ENCODE results near the gene CHST8. TPM values are rescaled to one million over a fixed set of nuclear protein-coding genes. Genes with fewer than 3 reads are reported as not detected.

Gene CHST8
- total RNA-seq, 2 donors from 2014 or later = 0.43 TPM; not detected in 1

DNA sequence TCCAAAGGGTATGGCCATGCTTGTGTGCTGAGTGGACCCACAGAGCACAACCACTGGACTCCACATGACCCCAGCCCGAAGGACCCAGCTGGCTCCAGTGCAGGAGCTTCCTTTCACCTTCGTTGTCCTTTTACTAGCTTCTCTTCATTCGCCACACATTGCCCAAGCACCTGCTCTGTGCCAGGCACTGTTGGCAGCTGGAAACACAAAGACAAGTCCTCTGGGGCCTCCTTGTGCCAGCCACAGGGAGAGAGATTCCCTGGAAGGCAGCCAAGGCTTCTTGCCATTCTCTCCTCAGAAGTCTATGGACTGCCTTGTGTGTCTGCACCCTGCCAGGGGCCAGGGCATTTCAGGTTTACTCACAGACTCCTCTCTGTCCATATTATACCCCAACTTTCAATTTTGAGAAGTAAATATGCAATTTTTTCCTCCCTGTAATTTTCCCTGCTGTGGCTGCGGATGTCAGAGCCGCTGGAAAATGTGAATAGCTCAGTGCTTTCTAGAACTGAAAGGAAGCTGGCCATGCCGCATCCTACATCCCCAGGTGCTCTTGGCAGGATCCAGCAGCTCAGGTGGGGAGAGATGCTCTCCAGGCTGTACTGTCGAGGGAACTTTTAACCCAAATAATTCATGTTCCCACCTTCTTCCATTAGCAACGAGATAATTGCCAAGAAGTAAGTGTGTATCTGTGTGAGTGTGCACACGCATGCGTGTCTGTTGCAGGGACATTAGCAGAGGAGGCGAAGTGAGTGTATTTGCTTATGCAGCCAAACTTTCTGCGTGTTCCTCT is 57.2 kb downstream of the CHST8 start:
- no peaks in the 10 kb centered on the region for H3K36me3 ChIP-seq
- TF ChIP-seq, protein P1, sequence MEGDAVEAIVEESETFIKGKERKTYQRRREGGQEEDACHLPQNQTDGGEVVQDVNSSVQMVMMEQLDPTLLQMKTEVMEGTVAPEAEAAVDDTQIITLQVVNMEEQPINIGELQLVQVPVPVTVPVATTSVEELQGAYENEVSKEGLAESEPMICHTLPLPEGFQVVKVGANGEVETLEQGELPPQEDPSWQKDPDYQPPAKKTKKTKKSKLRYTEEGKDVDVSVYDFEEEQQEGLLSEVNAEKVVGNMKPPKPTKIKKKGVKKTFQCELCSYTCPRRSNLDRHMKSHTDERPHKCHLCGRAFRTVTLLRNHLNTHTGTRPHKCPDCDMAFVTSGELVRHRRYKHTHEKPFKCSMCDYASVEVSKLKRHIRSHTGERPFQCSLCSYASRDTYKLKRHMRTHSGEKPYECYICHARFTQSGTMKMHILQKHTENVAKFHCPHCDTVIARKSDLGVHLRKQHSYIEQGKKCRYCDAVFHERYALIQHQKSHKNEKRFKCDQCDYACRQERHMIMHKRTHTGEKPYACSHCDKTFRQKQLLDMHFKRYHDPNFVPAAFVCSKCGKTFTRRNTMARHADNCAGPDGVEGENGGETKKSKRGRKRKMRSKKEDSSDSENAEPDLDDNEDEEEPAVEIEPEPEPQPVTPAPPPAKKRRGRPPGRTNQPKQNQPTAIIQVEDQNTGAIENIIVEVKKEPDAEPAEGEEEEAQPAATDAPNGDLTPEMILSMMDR (IDR thresholded peaks at IDR 0.05) = no peak
- H3K9me3 ChIP-seq = no peaks in the 10 kb centered on the region
- no peaks in the 10 kb centered on the region for H3K4me1 ChIP-seq
- H3K4me3 ChIP-seq = no peak overlapping the region
- no peak overlapping the region for H3K27ac ChIP-seq
- DNase-seq (ENCODE audit: low spot score) = no peak
- H3K27me3 ChIP-seq = no peaks in the 10 kb centered on the region

DNA sequence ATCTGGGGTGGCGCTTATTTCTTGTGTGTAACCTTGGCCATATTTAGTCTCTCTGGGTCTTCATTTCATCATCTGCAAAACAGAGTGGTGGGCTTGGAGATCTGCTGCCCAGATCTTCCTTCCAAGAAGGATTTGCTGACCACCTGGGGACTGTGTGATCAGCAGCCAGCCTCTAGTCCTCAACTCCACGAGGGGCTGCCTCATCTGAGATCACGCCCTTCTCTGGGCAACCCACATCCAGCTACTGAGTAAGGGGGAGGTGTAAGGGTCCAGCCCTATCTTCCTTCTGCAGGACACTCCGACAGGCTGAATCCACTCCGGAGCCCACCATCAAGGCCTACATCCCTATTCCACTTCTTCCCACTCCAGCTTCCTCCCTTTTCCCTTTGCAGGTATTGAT is 57.9 kb downstream of the CHST8 start:
- no peaks in the 10 kb centered on the region for H3K27me3 ChIP-seq
- no peak for DNase-seq (ENCODE audit: low spot score)
- H3K4me3 ChIP-seq = no peak overlapping the region
- TF ChIP-seq, protein P1 (IDR thresholded peaks at IDR 0.05) = no peak
- no peaks in the 10 kb centered on the region for H3K4me1 ChIP-seq
- H3K36me3 ChIP-seq = no peaks in the 10 kb centered on the region
- H3K9me3 ChIP-seq = no peaks in the 10 kb centered on the region
- no peak overlapping the region for H3K27ac ChIP-seq

DNA sequence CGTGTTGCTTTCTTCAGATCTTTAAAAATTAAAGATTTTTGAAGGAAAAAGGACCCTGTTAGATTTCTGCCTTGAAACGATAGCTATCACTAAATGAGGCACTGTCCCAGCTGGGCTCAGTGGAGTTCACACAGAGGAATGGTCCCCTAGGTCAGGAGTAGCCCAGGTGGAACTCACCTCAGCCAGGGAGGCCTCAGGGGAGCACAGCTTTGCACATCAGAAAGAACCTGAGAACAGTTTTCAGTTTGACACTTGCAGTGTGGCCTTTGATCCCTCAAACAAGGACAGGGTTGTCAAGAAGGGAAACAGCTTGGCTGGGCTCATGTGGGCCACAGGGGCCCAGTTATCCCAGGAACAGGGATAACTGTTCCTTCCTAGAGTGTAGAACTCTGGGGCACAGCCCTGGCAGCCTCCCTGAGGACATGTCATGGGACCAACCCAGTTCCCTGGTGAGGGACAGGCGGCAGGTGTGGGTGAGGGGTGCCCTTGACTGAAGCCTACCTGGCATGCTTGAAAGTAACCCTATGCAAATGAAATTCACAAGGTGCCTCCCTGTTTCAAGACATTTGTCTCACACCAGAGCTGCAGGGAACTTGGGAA is 59.4 kb downstream of the CHST8 start:
- no peaks in the 10 kb centered on the region for H3K4me1 ChIP-seq
- H3K9me3 ChIP-seq = no peaks in the 10 kb centered on the region
- TF ChIP-seq, protein P1 (IDR thresholded peaks at IDR 0.05) = no peak
- no peaks in the 10 kb centered on the region for H3K36me3 ChIP-seq
- no peak for DNase-seq (ENCODE audit: low spot score)
- no peak overlapping the region for H3K4me3 ChIP-seq
- no peak overlapping the region for H3K27ac ChIP-seq
- H3K27me3 ChIP-seq = no peaks in the 10 kb centered on the region

DNA sequence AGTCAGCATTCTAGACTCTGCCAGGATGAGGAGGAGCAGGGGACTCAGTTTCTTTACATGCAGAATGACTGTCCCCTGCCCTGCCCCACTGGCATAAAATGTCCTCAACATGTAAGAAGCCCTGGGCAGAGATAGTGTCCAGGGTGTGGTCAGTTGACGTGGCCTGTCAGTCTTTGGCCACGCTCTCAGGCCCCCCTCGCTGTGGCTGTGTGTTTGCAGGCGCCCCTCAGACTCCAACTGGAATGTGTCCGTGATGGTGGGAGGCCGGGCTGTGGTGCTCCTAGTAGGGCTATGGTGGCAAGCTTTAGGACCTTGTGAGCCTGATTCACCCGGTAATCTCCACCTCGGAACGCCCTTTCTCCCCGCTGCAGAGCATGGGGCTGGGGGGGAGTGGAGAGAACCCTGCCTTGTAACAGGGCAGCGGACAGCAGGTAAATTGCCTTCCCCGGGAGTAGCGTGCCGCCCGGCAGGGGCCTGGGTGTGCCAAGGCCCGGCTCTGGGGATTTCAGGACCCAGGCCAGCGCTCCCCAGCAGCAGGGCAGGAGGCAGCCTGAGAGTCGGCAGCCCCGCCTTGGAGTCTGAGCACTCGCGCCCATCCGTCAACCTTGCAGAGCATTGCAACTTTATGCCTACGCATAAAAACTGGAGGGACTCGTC is 62.3 kb downstream of the CHST8 start:
- H3K27me3 ChIP-seq = no peaks in the 10 kb centered on the region
- no peaks in the 10 kb centered on the region for H3K9me3 ChIP-seq
- no peak overlapping the region for H3K4me3 ChIP-seq
- DNase-seq (ENCODE audit: low spot score) = no peak
- TF ChIP-seq, protein P1 (IDR thresholded peaks at IDR 0.05) = no peak
- no peaks in the 10 kb centered on the region for H3K36me3 ChIP-seq
- no peak overlapping the region for H3K27ac ChIP-seq
- no peaks in the 10 kb centered on the region for H3K4me1 ChIP-seq

DNA sequence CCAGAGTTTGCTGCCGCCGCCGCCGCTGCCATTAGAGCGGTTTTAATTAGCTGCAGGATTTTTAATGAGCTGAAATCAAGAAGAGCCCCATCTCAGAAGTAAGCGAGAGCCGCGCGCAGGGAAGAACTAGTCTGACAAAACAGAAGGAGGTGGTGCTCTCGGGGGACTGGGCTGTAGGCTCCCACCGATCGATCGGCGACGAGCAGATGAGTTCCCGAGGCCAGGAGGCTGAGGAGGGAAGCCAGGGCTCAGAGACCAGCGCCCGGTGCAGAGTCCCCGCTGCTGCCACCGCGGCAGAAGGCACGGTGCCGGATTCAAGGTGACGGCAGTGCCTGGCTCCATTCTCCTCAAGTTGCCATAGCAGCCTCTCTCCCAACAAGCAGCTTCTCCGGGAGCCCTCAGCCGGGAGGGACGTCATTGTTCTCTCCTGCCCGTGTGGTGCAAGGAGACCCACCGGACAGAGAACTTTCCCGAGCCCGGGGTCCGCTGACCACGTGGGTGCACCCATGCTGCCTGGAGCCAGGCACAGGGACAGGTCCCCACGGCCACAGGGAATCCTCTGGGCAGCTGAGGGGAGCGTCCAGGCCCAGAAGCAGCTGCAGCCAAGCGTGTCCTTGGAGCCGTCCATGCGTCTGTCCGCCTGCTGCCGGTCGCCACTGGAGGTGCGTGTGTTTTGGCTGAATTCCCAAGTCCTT is 62.9 kb downstream of the CHST8 start:
- H3K4me3 ChIP-seq = no peak overlapping the region
- no peak for DNase-seq (ENCODE audit: low spot score)
- H3K27ac ChIP-seq = no peak overlapping the region
- H3K27me3 ChIP-seq = no peaks in the 10 kb centered on the region
- H3K36me3 ChIP-seq = no peaks in the 10 kb centered on the region
- no peaks in the 10 kb centered on the region for H3K4me1 ChIP-seq
- H3K9me3 ChIP-seq = no peaks in the 10 kb centered on the region
- TF ChIP-seq, protein P1 (IDR thresholded peaks at IDR 0.05) = no peak
